ENCODE data around the gene YAE1.

YAE1 gene

DNA sequence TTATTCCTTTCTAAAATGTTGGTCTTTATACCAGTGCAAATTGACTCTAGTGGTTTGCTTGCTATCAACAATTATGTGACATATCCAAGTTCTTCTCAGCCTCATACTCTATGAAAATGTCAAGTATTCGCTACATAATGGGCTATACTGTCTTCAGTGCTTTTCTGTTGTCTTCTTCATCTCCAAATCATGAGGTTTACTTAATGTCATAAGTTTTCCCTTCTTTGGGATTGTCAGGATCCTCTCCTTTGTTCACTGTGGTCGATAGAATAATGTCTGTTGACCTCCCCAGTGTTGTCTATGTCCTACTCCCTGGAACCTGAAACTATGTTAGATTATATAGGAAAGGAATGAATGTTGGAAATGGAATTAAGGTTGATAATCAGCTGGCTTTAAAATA, 40.7 kb downstream of the YAE1 start:
- Histone ChIP-seq H3K4me1 (ENCODE audit: insufficient read depth, insufficient read length) (no peaks in the 10 kb centered on the region), H3K9me3 (ENCODE audit: insufficient read depth, low read length) (no peaks in the 10 kb centered on the region), H3K4me3 (ENCODE audit: insufficient read length, low read depth) (no peak overlapping the region), H3K27me3 (ENCODE audit: insufficient read depth, insufficient read length) (no peaks in the 10 kb centered on the region), H3K9ac (ENCODE audit: insufficient read length, low read depth) (no peak overlapping the region), H3K36me3 (ENCODE audit: insufficient read depth, insufficient read length, low read length) (no peaks in the 10 kb centered on the region)
- no peak for DNase-seq (ENCODE audit: low read depth, low spot score)
- no peak for TF ChIP-seq YY1 (IDR thresholded peaks at IDR 0.05; ENCODE audit: insufficient read depth, insufficient read length)
- TF ChIP-seq SUZ12 (IDR thresholded peaks at IDR 0.05; ENCODE audit: extremely low read depth, insufficient read depth, insufficient read length): no peak
- TF ChIP-seq ZNF274 (IDR thresholded peaks at IDR 0.05; ENCODE audit: low read depth, low read length): no peak

DNA sequence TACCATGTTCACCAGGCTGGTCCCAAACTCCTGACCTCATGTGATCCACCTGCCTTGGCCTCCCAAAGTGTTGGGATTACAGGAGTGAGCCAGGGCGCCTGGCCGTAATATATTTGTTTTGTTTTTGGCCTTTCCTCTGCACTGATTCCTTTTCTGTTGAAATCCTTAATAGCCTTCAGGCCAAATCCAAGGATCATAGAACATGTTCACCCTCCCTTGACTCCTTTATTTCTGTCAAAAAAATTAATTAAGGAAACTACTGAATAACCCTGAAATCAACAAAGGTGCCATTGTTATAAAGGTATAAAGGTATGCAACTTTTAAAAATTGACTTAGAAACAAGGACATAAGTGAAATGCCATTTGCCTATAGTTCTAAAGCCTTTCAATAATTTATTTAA, 41.7 kb downstream of the YAE1 start:
- H3K4me1 ChIP-seq (ENCODE audit: insufficient read depth, insufficient read length): no peaks in the 10 kb centered on the region
- H3K4me3 ChIP-seq (ENCODE audit: insufficient read length, low read depth): no peak overlapping the region
- no peak for DNase-seq (ENCODE audit: low read depth, low spot score)
- H3K9me3 ChIP-seq (ENCODE audit: insufficient read depth, low read length): no peaks in the 10 kb centered on the region
- no peak overlapping the region for H3K9ac ChIP-seq (ENCODE audit: insufficient read length, low read depth)
- H3K36me3 ChIP-seq (ENCODE audit: insufficient read depth, insufficient read length, low read length): no peaks in the 10 kb centered on the region
- TF ChIP-seq SUZ12 (IDR thresholded peaks at IDR 0.05; ENCODE audit: extremely low read depth, insufficient read depth, insufficient read length): no peak
- no peak for TF ChIP-seq YY1 (IDR thresholded peaks at IDR 0.05; ENCODE audit: insufficient read depth, insufficient read length)
- no peak for TF ChIP-seq ZNF274 (IDR thresholded peaks at IDR 0.05; ENCODE audit: low read depth, low read length)
- no peaks in the 10 kb centered on the region for H3K27me3 ChIP-seq (ENCODE audit: insufficient read depth, insufficient read length)

DNA sequence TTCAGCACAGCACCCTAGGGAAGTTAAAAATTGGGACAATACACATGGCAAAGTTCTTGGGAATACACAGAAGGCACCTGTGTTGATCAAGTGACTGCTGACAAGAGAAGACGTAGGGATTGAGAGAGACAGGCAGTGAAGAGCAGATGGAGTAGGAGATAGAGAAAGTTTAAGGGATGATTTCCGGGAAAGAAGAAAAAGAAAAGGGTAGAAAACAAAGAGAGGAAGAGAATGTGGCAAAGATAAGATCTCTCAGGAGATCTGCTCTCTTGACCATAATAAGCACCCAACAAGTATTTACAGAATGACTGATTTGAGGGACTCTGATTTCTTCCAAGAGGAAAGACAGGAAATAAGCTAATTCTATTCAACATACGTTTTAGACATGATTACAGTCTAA, 42.1 kb downstream of the YAE1 start:
- no peaks in the 10 kb centered on the region for H3K4me1 ChIP-seq (ENCODE audit: insufficient read depth, insufficient read length)
- no peaks in the 10 kb centered on the region for H3K9me3 ChIP-seq (ENCODE audit: insufficient read depth, low read length)
- H3K9ac ChIP-seq (ENCODE audit: insufficient read length, low read depth): no peak overlapping the region
- no peaks in the 10 kb centered on the region for H3K36me3 ChIP-seq (ENCODE audit: insufficient read depth, insufficient read length, low read length)
- H3K27me3 ChIP-seq (ENCODE audit: insufficient read depth, insufficient read length): no peaks in the 10 kb centered on the region
- H3K4me3 ChIP-seq (ENCODE audit: insufficient read length, low read depth): no peak overlapping the region
- no peak for DNase-seq (ENCODE audit: low read depth, low spot score)
- no peak for TF ChIP-seq ZNF274 (IDR thresholded peaks at IDR 0.05; ENCODE audit: low read depth, low read length)
- no peak for TF ChIP-seq YY1 (IDR thresholded peaks at IDR 0.05; ENCODE audit: insufficient read depth, insufficient read length)
- no peak for TF ChIP-seq SUZ12 (IDR thresholded peaks at IDR 0.05; ENCODE audit: extremely low read depth, insufficient read depth, insufficient read length)

DNA sequence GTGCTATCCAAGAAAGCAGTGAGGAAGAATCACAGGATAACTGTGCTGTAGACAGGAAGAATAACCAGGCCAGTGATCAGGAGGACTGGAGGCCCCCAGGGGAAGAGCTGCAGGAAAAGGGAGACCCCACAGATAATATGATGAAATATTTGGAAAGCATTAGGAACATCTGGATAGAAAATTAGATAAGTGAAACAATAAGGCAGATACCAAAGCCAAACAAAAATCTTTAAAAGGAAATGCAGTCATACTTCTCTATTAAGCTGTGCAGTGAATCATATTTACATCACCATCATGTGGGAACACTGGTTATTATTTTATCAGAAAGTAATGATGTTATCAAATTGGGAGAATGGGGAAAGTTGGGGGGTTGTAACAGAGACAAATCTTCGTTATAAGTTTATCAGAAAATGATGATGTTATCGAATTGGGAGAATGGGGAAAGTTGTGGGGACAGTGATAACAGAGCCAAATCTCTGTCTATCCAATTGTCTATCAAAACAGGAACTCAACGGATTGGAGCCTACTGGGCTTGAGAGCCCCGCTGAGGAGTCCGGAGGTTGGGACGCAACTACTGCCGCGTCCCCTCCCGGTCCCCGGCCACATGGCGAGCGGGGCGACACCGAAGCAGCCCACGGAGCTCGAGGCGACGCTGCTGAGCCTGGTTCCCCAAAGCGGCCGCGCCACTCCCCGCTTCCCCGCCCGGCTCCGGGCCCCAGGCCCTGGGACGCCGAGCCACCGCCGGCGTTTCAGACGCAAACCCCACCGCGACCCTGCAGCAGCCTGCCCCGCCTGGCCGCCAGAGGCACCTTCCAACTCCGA, 43.1 kb downstream of the YAE1 start:
- H3K4me3 ChIP-seq (ENCODE audit: insufficient read length, low read depth): no peak overlapping the region
- no peaks in the 10 kb centered on the region for H3K27me3 ChIP-seq (ENCODE audit: insufficient read depth, insufficient read length)
- H3K9ac ChIP-seq (ENCODE audit: insufficient read length, low read depth): no peak overlapping the region
- no peaks in the 10 kb centered on the region for H3K9me3 ChIP-seq (ENCODE audit: insufficient read depth, low read length)
- no peak for TF ChIP-seq YY1 (IDR thresholded peaks at IDR 0.05; ENCODE audit: insufficient read depth, insufficient read length)
- no peak for TF ChIP-seq ZNF274 (IDR thresholded peaks at IDR 0.05; ENCODE audit: low read depth, low read length)
- TF ChIP-seq SUZ12 (IDR thresholded peaks at IDR 0.05; ENCODE audit: extremely low read depth, insufficient read depth, insufficient read length): no peak
- DNase-seq (ENCODE audit: low read depth, low spot score): no peak
- no peaks in the 10 kb centered on the region for H3K4me1 ChIP-seq (ENCODE audit: insufficient read depth, insufficient read length)
- H3K36me3 ChIP-seq (ENCODE audit: insufficient read depth, insufficient read length, low read length): no peaks in the 10 kb centered on the region

DNA sequence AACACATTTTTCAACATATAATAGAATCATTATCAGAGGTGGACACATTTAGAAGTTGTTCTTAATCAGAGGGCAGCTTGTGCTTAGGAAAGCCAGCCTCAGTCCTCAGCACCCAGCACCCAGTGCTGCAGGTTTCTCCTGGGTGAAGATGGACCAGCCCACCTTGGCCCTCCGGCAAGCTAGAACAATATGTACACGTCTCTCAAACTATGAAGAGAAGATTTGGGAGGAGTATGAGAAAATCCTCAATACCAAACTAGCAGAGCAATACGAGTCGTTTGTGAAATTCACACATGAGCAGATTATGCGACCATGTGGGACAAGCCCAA, 43.7 kb downstream of the YAE1 start:
- Histone ChIP-seq H3K36me3 (ENCODE audit: insufficient read depth, insufficient read length, low read length) (no peaks in the 10 kb centered on the region), H3K9ac (ENCODE audit: insufficient read length, low read depth) (no peak overlapping the region), H3K4me3 (ENCODE audit: insufficient read length, low read depth) (no peak overlapping the region), H3K4me1 (ENCODE audit: insufficient read depth, insufficient read length) (no peaks in the 10 kb centered on the region), H3K9me3 (ENCODE audit: insufficient read depth, low read length) (no peaks in the 10 kb centered on the region), H3K27me3 (ENCODE audit: insufficient read depth, insufficient read length) (no peaks in the 10 kb centered on the region)
- no peak for DNase-seq (ENCODE audit: low read depth, low spot score)
- no peak for TF ChIP-seq SUZ12 (IDR thresholded peaks at IDR 0.05; ENCODE audit: extremely low read depth, insufficient read depth, insufficient read length)
- no peak for TF ChIP-seq YY1 (IDR thresholded peaks at IDR 0.05; ENCODE audit: insufficient read depth, insufficient read length)
- TF ChIP-seq ZNF274 (IDR thresholded peaks at IDR 0.05; ENCODE audit: low read depth, low read length): no peak

DNA sequence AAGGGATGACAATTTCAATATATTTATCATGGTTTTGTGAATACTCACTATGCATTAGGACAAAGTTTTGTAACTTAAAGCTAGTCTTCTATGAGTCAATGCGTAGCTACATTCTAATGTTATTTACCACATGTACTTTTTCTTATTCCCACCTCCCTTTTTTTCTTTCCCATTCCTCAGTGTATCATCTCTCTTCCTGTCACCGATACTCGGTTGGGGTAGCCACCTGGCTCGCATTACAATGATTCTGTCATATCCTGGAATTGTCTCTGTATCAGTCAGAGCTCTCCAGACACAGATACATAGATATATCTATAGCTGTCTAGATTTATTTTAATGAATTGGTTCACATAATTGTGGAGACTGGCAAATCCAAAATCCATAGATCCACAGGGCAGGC, 47.4 kb downstream of the YAE1 start:
- no peaks in the 10 kb centered on the region for H3K27me3 ChIP-seq (ENCODE audit: insufficient read depth, insufficient read length)
- no peak for TF ChIP-seq SUZ12 (IDR thresholded peaks at IDR 0.05; ENCODE audit: extremely low read depth, insufficient read depth, insufficient read length)
- no peak for TF ChIP-seq YY1 (IDR thresholded peaks at IDR 0.05; ENCODE audit: insufficient read depth, insufficient read length)
- no peak for TF ChIP-seq ZNF274 (IDR thresholded peaks at IDR 0.05; ENCODE audit: low read depth, low read length)
- H3K9me3 ChIP-seq (ENCODE audit: insufficient read depth, low read length): no peaks in the 10 kb centered on the region
- H3K4me1 ChIP-seq (ENCODE audit: insufficient read depth, insufficient read length): no peaks in the 10 kb centered on the region
- H3K9ac ChIP-seq (ENCODE audit: insufficient read length, low read depth): no peak overlapping the region
- H3K36me3 ChIP-seq (ENCODE audit: insufficient read depth, insufficient read length, low read length): no peaks in the 10 kb centered on the region
- H3K4me3 ChIP-seq (ENCODE audit: insufficient read length, low read depth): no peak overlapping the region
- no peak for DNase-seq (ENCODE audit: low read depth, low spot score)

DNA sequence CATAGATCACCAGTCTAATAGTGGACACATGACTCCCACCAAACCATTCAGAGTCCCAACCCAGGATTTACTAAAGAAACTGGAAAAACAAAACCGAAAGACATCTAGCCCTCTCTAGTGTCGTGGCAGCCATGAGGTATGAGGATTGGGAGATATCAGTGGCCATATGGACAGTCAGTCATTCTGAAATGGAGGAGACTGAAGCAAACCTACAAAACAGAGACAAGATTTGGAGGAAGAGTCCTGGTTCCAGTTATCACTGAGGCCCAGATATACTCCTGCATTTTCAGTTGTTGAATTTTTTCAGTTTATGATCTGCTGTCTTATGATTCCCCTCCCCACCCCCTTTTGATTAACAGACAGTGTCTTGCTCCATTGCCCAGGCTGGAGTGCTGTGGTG, 48.1 kb downstream of the YAE1 start:
- Histone ChIP-seq H3K9me3 (ENCODE audit: insufficient read depth, low read length) (no peaks in the 10 kb centered on the region), H3K27me3 (ENCODE audit: insufficient read depth, insufficient read length) (no peaks in the 10 kb centered on the region), H3K36me3 (ENCODE audit: insufficient read depth, insufficient read length, low read length) (no peaks in the 10 kb centered on the region), H3K9ac (ENCODE audit: insufficient read length, low read depth) (no peak overlapping the region), H3K4me1 (ENCODE audit: insufficient read depth, insufficient read length) (no peaks in the 10 kb centered on the region), H3K4me3 (ENCODE audit: insufficient read length, low read depth) (no peak overlapping the region)
- TF ChIP-seq ZNF274 (IDR thresholded peaks at IDR 0.05; ENCODE audit: low read depth, low read length) (no peak), SUZ12 (IDR thresholded peaks at IDR 0.05; ENCODE audit: extremely low read depth, insufficient read depth, insufficient read length) (no peak), YY1 (IDR thresholded peaks at IDR 0.05; ENCODE audit: insufficient read depth, insufficient read length) (no peak)
- no peak for DNase-seq (ENCODE audit: low read depth, low spot score)
